ENCODE results near the gene SF3B3.

GRCh38 chr16:70591615-70592014 is 68.0 kb downstream of the SF3B3 start:
- TF ChIP-seq CTCF (IDR thresholded peaks at IDR 0.05), result no peak
- no peak for TF ChIP-seq POLR2AphosphoS5 (IDR thresholded peaks at IDR 0.05; ENCODE audit: low read depth, low read length)
- no peak for TF ChIP-seq SIN3A (IDR thresholded peaks at IDR 0.05; ENCODE audit: borderline replicate concordance, insufficient read depth, low read depth, low read length)
